ENCODE measurements around the gene COX15. TPM values are rescaled to one million over a fixed set of nuclear protein-coding genes. Genes with fewer than 3 reads are reported as not detected.
A peak's percentile ranks its signal among the peaks of the same experiment; 100 is the strongest.
"Not testable (repeated sequence)": the region's sequence is repeated elsewhere in the genome, so short reads cannot be mapped to it uniquely, and the experiment has no call there.

Gene COX15
- total RNA-seq, 1 experiment from 2014 or later = 38.0 TPM

DNA sequence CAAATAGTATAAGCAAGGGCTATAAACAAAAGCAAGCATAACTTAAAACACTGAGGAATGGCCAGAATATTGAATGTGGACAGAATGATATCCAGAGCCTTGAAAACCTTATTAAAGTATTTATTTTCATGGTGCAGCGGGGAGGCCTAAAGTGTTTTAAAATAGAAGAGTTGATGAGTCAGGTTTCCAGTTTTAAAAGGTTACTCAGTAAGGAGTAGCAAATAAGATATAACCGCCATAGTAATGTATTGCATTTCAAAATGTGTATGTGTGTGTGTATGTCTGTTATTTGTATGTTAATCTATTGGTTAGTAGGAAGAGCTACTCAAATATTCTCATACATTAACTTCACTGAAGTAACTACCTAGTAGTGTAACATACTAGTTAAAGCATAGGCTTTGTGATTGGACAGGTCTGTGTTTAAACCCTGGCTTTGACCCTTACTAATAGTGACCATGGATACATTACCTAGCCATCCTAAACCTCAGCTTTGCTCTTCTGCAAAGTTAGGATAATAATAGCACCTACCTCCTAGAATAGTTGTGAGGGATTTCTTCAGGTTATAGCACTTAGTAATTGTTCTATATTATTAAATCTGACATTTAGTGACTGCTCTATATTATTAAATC lies 17.0 kb upstream of the COX15 start:
- in situ Hi-C loops (cut with HindIII; ENCODE audit: low pct_unique_long_range_greater_than_20kb, low sequenced_read_pairs) = no loop called here
- no peak for DNase-seq (ENCODE audit: low read depth, low spot score)

DNA sequence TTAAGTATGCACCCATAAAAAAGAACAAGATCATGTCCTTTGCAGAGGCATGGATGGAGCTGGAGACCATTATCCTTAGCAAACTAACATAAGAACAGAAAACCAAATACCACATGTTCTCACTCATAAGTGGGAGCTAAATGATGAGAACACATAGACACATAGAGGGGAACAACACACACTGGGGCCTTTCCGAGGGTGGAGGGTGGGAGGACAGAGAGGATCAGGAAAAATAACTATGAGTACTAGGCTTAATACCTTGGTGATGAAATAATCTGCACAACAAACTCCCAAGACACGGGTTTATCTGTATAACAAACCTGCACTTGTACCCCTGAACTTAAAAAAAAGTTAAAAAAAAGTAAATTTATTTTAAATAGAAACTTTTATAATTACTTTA lies 14.2 kb upstream of the COX15 start:
- in situ Hi-C loops (cut with HindIII; ENCODE audit: low pct_unique_long_range_greater_than_20kb, low sequenced_read_pairs); DNase-seq (ENCODE audit: low read depth, low spot score): not testable (repeated sequence)

DNA sequence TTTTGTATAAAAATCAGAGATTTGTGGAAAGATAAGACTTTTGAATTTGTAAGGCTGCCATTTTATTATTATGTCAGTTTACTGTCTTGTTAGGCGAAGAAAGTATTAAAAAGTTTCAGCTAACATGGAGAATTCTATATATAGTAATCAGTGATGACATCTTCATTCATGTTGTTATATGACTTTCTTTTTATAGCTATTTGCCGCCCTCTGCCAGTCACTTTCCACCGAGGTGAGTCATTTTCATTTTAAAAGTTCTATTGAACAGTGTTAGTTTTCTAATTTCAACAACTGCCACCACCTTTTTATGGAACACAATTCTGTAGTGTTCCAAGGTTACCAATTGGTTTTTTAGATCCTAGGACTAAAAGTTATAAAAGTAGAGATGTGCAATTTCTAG lies 11.9 kb upstream of the COX15 start:
- in situ Hi-C loops (cut with HindIII; ENCODE audit: low pct_unique_long_range_greater_than_20kb, low sequenced_read_pairs) = no loop called here
- no peak for DNase-seq (ENCODE audit: low read depth, low spot score)

DNA sequence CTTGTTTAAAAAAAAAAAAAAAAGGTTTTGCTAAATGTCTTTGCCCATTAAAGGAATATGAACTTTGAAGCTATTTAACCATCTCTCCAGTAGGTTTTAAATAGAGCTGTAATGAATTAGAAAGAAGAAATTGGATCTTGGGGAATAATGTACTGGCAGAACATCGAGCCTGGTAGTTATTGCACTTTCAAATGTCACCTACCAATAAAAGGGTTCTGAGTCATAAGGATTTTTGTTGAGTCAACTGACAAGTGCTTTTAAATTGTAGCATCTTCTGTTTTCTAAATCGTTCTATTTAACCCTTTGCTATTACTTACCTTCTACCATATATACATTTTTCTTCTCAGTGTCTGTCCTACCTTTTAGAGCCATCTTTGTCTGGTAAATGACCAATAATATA lies 10.8 kb upstream of the COX15 start:
- DNase-seq (ENCODE audit: low read depth, low spot score) = no peak
- in situ Hi-C loops (cut with HindIII; ENCODE audit: low pct_unique_long_range_greater_than_20kb, low sequenced_read_pairs) = no loop called here

DNA sequence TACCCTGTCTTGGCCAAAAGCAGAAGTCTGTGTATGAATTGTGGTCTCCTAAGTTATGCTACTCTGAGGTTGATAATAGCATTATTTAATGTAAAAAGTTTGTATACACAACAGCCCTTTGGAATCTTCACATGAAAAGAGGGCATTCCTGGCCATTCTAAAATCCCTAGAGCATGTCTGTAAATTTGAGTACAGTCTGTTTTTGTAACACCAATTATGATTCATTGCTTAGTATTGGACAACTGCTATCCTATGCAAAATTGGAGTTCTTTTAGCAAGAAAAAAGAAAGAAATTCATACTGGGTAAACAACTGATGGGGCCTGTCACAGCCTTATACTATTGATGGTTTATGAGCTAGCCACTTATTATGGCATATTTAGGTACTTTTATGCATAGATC lies 10.3 kb upstream of the COX15 start:
- DNase-seq (ENCODE audit: low read depth, low spot score) = no peak
- in situ Hi-C loops (cut with HindIII; ENCODE audit: low pct_unique_long_range_greater_than_20kb, low sequenced_read_pairs) = no loop called here

DNA sequence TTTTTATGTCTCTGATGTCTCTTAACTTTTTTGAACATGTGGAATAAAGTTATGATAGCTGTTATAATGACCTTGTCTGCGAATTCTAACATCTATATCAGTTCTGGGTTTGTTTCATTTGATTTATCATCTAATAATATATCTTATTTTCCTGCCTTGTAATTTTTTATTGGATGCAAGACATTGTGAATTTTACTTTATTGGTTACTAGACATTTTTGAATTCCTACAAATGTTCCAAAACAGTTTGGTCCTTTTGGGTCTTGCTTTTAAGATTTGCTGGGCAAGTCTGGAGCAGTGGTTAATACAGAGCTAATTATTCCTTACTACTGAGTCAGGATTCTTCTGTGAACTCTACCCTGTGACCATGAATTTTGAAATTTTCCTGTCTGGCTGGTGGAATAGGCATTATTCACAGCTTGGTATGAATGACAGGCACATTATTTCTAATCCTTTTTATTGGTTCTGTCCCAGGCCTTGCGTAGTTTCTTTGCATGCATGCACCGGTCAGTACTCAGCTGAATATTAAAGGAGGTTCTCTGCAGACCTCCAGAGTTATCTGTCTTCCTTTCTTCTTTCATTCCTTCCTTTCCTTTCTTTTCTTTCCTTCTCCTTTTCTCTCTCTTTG lies 9.1 kb upstream of the COX15 start:
- DNase-seq (ENCODE audit: low read depth, low spot score) = no peak
- in situ Hi-C loops (cut with HindIII; ENCODE audit: low pct_unique_long_range_greater_than_20kb, low sequenced_read_pairs) = no loop called here

DNA sequence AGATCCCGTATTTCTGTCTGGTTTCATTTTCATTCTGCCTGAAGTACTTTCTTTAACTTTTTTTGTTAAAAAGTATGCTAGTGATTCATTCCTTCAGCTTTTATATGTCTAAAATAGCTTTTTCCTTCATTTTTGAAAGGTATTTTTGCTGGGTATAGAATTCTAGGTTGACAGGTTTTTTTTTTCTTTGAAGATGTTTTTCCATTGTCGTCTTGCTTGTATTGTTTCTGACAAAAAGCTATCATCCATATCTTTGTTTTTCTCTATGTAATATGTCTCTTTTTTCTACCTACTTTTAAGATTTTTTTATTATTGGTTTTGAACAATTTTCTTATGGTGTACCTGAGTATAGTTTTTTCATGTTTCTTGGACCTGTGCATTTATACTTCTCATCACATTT lies 8.3 kb upstream of the COX15 start:
- in situ Hi-C loops (cut with HindIII; ENCODE audit: low pct_unique_long_range_greater_than_20kb, low sequenced_read_pairs) = no loop called here
- DNase-seq (ENCODE audit: low read depth, low spot score) = no peak

DNA sequence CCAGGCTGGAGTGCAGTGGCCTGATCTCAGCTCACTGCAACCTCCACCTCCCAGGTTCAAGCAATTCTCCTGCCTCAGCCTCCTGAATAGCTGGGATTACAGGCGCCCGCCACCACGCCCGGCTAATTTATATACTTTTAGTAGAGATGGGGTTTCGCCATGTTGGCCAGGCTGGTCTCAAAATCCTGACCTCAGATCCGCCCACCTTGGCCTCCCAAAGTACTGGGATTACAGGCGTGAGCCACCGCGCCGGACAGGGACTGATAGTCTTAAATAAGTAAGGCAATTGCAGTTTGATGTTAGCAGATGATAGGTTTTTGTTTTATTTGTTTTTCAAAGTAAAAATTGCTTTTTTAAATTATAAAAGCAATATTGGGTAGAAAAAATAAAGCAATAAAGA lies 2.2 kb upstream of the COX15 start:
- DNase-seq (ENCODE audit: low read depth, low spot score); in situ Hi-C loops (cut with HindIII; ENCODE audit: low pct_unique_long_range_greater_than_20kb, low sequenced_read_pairs): not testable (repeated sequence)

DNA sequence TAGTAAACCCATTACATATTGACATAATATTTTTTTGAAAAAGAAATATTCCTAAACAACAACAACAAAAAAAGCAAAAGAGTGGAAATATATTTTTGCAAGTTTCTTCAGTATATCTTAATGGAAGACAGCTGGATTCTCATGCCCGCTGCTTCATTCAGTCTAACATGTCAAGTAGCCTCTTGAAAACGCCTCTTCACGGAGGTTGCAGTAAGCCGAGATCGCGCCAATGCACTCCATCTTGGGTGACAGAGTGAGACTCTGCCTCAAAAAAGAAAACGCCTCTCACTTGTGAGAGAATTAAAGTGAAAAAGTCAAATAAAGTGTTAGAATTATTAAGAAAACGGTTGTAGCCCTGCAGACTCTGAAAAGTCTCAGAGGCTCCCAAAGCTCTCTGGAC lies 1.4 kb upstream of the COX15 start:
- in situ Hi-C loops (cut with HindIII; ENCODE audit: low pct_unique_long_range_greater_than_20kb, low sequenced_read_pairs) = no loop called here
- DNase-seq (ENCODE audit: low read depth, low spot score) = no peak

DNA sequence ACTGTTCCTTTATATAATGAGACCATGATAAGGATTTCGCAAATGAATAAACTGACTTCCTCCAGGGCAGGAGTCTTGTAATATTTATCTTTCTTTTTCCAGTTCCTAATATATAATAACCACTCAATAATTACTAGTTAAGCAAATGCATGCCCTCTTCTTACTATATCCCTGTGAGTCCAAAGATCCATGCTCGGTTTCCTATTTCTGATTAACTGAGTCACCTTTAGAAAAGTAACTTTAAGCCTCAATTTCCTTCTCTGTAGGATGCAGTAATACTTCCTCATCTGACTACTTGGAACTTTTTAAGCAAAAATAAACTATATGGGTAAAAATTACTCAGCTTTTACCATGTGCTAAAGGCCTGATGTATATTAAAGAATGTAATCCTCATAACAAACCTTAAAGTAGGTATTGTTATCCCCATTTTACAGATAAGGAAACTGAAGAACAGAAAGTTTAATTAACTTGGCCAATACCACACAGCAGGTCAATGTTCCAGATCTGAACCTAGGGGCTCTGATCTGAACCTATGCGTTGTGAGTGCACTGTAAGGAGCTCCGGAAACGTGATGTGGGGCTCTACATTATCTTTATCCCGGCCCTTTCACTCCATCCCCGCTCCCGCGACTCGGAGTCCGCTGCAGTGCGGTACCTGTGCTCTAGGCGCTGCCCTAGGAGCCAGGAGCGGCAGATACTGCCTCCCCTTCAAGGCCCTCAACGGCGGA lies 458 bp downstream of the COX15 start:
- no peak for DNase-seq (ENCODE audit: low read depth, low spot score)
- in situ Hi-C loops (cut with HindIII; ENCODE audit: low pct_unique_long_range_greater_than_20kb, low sequenced_read_pairs) = no loop called here

DNA sequence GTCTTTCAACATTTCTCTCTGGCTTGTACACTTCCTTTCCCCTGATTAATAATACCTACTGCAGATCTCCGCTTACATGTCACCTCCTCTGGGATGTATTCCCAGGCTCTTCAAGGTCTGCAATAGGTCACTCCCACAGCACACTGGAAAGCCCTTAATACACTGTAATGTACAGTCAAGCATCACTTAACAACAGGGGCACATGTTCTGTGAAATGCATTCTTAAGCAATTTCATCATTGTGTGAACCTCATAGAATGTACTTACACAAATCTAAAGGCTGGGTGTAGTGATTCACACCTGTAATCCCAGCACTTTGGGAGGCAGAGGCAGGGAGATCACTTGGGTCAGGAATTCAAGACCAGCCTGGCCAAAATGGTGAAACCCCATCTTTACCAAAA lies 1.9 kb downstream of the COX15 start:
- no peak for DNase-seq (ENCODE audit: low read depth, low spot score)
- in situ Hi-C loops (cut with HindIII; ENCODE audit: low pct_unique_long_range_greater_than_20kb, low sequenced_read_pairs) = no loop called here

DNA sequence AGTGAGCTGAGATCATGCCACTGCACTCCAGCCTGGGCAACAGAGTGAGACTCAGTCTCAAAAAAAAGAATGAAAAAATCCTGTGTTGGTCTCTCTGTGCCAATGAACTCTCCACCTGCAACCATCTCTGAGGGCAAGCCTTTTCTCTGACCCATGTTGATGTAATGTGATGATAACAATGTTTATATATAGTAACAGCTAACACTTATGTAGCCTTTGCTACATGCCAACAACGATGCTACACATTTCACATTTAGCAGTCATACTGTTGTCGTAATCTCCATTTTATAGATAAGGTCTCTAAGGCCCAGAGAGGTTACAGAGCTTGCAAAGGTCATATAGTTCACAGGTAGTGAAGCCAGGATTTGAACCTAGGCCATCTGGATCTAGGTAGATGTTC lies 11.5 kb downstream of the COX15 start:
- in situ Hi-C loops (cut with HindIII; ENCODE audit: low pct_unique_long_range_greater_than_20kb, low sequenced_read_pairs) = no loop called here
- DNase-seq (ENCODE audit: low read depth, low spot score) = no peak

DNA sequence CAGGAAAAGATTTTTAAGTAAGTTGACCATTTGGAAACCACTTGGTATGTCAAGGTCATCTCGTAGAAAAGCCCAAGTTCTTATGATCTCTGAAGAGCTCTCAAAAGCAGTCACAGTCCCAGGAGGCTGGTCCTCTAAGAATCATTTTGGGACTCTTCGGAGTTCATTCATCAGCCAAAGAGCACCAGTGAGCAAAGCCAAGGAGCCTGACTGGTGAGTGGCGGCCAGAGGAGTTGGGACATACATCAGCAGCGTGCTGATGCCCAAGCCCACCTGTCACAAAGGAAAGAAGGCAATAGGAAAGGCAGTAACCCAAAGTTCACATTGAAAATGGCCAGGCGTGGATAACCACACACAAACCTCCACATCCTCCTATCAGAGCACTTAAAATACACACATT lies 17.5 kb downstream of the COX15 start:
- in situ Hi-C loops (cut with HindIII; ENCODE audit: low pct_unique_long_range_greater_than_20kb, low sequenced_read_pairs) = no loop called here
- DNase-seq (ENCODE audit: low read depth, low spot score) = no peak

DNA sequence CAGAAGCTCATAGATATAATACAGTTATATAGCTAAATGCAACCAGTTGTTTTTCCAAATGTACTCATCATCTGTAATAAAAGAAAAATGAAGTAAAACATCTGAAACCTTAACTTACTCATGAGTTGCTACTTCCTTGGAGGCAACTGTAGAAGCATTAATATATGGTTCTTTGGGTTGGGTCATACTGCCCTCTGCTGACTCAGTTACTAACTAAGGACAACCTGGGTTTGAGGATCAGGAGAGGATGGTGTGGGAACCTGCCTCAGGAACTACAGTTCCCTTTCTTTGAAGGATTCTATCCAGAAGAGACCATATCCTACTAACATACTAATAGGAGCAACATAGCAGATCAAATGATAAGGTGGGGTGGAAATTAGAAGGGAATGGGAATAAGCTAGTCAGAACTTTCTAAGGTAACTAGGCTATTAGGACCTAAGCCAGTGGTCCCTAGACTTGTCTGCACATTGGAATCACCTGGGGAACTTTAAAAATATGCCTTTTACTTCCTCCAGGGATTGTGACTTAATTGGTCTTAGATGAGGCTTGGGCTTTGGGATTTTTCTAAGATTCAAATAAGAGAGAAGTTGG lies 20.7 kb downstream of the COX15 start:
- DNase-seq (ENCODE audit: low read depth, low spot score) = peak; percentile 70
- in situ Hi-C loops (cut with HindIII; ENCODE audit: low pct_unique_long_range_greater_than_20kb, low sequenced_read_pairs) = no loop called here

DNA sequence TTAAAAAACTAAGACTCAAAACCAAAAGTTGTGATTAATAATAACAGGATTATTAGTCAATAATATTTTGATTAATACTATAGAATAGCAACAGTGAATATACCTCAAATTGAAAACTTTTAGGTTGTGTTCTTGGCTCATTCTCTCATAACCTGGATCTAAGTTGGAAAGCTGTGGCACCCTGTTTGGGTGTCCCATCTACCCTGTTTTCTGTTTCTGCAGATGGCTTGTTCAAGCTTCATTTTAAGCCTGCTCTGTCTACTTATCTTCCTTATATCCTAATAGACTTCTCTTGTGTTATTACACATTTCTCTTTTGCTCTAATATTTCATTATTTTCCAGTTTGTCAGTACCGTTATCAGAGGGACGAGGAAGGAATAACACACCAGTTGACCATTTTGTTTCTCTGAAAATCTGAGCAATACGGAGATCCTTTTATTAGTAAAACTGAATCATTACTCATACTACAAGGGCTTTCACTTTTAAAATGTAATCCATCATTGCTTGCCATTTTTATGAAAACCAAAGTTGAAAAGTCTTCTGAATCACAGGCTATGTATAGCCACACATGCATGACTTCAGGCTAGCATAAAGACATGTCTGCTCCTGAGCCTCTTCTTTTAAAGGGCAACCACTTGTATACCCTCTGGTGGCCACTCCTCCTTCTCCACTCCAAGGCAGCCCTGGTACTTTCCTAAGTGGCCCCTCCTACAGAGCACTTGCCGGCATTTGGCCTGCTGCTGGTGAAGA lies 22.3 kb downstream of the COX15 start:
- in situ Hi-C loops (cut with HindIII; ENCODE audit: low pct_unique_long_range_greater_than_20kb, low sequenced_read_pairs) = no loop called here
- peak; percentile 68 for DNase-seq (ENCODE audit: low read depth, low spot score)

DNA sequence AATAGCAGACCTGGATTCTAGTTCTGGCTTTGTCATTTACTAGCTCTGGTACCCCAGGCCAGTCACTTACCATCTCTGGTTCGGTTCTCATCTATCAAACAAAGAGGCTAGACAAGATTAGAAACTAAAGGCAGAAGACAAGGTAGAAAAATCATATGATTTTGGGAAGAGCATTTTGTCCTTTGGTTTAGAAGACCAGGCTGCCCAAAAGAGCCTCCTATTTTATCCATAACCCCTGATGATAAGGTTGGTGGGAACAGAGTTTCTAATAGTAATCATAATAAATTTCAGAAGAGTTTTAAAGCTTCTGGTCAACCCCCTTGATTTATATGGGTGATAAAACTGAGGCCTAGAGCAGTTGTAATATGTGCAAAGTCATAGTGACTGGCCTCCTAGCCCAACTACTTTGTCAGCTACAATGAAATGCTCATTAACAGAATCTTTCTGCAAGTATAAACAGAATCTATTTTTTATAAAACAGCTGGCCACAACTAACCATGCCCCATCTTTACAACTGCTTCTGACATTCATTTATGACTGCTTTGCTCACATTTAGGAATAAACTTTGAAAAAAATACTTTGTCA lies 23.4 kb downstream of the COX15 start:
- DNase-seq (ENCODE audit: low read depth, low spot score) = no peak
- in situ Hi-C loops (cut with HindIII; ENCODE audit: low pct_unique_long_range_greater_than_20kb, low sequenced_read_pairs) = no loop called here

DNA sequence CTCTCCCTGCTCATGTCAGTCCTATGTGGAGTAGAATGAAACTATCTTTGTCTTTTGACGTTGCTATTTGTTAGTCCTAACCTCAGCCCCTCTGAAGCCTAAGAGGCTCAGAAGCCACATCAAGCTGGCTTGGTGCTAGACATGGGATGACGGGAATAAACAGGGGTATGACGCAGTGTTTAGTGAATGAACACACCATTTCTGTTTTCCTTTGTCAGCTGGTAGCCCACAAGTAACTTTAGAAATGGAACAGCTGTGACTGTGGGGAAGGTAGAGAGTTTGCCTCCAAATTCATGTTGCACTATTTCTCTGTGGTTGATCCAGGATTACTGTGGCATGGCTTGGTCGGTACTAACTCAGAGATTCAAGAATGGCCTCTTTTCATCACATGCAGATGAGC lies 31.3 kb downstream of the COX15 start:
- in situ Hi-C loops (cut with HindIII; ENCODE audit: low pct_unique_long_range_greater_than_20kb, low sequenced_read_pairs) = no loop called here
- no peak for DNase-seq (ENCODE audit: low read depth, low spot score)
